ENCODE measurements around the gene ZNF579.
"Not testable (repeated sequence)": the region's sequence is repeated elsewhere in the genome, so short reads cannot be mapped to it uniquely, and the experiment has no call there.

Gene ZNF579

DNA sequence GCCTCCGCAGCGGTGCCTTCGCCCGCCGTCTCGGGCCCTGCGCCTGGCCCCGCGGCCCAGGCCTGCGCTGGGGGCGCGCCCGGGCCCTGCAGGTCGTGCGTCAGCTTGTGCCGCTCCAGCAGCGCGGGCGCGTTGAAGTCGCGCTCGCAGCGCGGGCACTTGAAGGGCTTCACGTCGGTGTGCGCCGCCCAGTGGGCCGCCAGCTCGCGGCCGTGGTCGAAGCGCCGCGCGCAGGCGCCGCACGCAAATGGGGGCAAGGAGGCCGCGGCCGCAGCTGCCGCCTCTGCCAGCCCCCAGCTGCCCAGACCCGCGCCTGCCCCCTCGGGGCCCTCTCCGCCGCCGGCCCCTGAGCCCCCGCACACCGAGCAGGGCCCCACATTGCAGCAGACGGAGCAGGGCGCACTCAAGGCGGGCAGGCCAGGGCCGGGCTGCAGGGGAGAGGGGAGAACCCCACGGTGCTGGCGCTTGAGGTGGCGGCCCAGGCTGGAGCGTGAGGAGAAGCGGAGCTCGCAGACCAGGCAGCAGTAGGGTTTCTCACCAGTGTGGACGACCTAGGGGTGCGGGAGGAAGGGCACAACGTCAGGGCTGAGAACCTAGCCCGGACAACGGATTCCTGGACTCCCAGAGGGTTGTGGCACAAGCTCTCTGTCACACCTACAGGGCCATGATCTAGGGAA is 12.6 kb upstream of the ZNF579 start:
- no peak for DNase-seq

DNA sequence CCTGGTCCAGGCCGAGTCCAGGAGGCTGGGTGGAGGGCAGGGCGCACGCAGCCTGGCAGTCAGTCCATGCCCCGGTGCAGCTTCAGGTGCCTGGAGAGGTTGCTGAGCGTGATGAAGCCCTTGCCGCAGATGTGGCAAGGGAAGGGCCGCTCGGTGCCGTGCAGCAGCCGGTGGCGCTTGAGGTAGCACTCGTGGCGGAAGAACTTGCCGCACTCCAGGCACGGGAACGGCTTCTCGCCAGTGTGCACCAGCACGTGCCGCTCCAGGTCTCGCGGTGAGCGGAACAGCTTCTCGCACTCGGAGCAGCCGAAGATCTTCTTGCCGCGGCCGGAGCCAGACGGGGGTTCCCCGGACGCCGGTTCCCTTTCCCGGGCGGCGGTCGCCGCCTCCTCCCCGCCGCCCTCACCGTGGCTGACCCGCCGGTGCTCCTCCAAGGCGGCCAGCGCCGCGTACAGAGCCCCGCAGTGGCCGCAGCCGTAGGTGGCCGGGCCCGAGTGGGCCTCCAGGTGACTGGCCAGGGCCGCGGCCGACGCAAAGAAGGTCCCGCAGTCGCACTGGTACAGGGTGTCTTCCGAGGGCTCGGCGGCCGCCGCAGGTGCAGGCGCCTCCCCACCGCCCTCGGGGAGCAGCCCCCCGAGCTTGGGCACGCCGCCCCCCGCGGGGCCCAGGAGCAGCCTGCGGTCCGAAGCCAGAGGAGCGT is 11.9 kb upstream of the ZNF579 start:
- no peak for DNase-seq

DNA sequence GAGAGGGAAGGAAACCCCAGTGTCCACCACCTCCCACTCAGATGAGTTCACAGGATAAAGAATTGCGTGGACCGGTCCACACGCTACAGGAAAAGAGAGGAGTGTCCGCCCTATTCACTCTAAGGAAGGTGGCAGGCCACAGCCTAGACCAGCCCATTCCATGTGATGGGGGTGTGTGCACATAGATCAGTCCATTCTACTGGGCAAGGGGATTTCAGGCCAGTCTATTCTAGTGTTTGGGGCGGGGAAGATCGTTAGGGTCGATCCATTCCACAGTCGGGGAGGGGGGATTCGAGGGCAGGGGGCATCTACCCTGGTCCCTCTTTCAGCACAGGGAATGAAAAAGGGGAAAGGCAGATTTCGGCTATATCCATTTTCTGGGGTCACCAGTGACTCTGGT is 10.9 kb upstream of the ZNF579 start:
- no peak for DNase-seq

DNA sequence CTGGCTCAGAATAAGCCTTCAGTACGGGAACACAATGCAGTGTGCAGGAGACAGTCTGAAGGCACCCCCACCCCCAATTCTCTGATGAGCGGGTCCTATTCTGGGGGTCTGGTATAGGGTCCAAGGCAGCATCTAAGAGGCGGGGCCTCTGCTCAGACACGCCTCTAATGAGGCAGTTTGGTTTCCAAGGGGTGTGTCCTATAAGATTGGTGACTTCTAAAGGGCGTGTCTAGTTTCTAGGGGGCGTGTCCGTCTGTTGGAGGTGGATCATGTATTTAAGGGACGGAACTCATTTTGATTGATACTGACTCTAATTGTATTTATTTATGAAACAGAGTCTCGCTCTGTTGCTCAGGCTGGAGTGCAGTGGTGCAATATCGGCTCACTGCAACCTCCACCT is 10.0 kb upstream of the ZNF579 start:
- DNase-seq = no peak

DNA sequence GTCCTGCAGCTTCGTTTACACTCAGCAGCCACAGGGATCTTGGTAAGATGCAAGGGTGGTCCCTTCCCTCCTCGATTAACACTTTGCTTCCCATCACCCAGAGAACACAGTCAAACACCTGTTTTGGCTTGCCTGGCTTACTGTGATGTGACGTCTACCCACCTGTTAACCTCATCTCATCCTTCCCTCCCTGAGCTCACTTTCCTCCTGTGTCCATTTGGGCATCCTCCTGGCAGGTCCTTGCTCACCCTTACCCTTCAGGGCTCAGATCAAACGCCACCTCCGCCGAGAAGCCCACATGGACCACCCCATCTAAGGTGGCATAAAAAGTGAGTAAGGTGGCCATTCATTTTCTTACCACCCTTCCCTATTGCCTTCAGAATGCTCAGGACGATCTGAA is 9.5 kb upstream of the ZNF579 start:
- no peak for DNase-seq

DNA sequence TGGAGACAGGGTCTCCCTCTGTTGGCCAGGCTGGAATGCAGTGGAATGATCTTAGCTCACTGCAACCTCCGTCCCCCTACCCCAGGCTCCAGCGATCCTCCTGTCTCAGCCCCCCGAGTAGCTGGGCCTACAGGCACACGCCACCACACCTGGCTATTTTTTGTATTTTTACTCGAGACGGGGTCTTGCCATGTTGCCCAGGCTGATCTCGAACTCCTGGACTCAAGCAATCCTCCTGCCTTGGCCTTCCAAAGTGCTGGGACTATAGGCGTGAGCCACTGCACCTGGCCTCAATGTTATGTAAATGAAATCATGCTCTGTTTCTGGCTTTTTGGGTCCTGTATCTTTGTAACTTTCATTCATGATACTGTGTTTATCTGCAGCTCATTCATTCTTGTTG is 8.1 kb upstream of the ZNF579 start:
- DNase-seq = no peak

DNA sequence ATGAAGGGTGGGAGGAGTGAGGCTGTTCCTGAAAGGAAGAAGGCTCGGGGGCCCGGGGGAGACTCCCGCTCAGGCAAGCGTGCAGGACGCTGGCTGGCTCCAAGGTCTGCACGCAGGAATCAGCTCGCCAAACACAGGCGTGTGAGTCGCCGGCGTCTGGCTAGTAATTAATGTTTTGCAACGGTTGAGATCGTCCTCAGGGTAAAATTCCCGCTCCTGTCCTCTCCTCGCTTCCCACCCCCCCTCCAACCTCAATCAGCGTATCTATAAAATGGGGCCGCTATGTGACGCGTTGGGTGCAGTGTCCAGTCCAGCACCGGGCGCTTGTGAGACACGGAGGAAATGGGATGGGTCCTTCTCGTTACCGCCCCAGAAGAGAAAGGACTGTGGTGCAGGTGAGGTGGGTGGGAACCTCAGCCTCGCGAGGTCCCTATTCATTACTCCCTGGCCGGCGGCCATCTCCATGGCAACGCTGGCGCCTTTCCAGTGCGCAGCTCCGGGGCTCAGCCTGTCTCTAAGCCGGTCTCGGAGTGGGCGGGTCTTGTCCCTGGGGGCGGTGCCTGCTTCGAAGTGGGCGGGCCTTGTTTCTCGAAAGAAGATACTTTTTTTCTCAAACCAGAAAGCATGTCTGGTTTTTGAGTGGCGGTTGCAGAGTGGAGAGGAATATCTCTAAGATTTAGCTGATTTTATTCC is 6.5 kb upstream of the ZNF579 start:
- peak; percentile 96 for DNase-seq

DNA sequence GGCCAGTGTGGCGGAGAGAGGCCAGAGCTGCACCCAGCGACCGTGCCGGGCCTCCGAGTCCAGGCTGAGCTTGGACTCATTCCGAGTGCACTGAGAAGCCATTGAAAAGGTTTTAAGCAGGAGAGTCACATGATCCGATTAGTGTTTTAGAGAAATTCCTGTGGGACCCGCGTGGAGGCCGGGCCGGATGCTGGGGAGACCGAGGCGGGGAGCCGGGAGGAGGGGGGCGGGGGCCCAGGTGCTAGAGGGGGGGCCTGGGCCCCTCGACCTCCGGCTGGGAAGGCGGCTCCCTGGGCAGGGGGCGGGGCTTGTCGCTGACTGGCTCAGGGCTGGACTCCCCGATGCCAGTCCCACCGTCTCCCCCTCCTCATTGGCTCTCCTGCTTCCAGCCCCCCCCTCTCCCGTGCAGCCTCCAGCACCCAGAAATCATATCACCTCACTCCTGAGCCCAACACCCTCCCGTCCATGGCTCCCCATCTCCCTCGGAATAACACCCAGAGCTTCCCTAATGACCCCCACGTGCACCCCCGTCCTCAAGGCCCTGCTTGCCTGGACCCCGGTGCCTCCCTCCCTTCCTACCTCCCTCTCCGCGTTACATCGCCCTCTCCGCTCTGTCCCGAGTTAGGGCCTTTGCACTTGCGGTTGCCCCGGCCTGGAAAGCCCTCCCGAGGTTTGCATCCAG is 5.2 kb upstream of the ZNF579 start:
- peak; percentile 49 for DNase-seq

DNA sequence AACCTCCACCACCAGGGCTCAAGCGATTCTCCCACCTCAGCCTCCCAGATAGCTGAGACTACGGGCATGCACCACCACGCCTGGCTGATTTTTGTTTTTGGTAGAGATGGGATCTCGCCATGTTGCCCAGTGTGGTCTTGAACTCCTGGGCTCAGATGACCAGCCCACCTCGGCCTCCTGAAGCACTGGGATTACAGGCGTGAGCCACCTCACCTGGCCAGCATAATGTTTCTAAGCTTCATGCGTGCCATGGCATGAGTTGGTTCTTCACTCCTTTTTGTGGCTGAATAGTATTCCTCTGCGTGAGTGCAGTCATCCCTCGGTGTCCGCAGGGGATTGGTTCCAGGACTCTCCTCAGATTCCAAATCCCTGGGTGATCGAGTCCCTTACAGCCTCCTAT is 4.2 kb upstream of the ZNF579 start:
- no peak for DNase-seq

DNA sequence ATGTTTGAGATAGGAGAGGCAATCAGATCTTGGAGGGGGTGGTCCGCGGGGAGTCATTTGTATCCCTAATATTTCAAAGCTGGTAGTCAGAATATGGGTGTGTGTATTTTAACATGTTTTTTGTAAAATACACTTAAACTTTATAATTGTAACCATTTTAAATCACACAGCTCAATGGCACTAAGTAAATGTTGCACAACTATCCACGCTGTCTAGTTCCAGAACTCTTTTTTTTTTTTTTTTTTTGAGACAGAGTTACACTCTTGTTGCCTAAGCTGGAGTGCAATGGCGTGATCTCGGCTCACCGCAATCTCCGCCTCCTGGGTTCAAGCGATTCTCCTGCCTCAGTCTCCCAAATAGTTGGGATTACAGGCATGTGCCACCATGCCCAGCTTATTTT is 3.2 kb upstream of the ZNF579 start:
- DNase-seq = not testable (repeated sequence)

DNA sequence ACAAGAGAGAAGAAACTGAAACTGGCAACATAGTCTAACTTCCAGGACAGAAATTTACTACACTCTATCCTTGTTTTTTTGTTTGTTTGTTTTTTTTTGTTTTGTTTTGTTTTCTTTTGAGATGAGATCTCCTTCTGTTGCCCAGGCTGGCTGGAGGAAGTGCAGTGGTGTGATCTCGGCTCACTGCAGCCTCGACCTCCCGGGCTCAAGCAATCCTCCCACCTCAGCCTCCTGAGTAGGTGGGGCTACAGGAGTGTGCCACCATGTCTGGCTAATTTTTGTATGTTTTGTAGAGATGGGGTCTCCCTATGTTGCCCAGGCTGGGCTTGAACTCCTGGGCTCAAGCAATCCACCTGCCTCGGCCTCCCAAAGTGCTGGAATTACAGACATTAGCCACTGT is 1.6 kb upstream of the ZNF579 start:
- not testable (repeated sequence) for DNase-seq

DNA sequence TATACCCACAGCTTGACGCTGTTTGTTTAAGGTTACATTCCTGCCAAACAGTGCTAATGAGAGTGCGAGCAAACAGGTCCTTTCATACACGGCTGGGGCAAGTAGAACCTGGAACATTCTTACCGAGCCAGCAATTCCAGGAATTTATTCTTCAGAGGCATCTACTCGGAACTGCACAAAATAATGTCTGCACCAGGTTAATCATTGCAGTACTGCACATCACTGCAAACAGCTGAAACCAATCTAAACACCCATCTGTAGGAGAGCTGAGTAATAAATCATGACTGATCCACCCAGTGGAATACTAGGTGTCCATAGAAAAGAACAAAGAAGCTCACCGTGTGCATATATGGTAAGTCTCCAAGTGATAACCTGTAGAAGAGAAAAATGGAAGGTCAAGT is 1.2 kb upstream of the ZNF579 start:
- DNase-seq = no peak

DNA sequence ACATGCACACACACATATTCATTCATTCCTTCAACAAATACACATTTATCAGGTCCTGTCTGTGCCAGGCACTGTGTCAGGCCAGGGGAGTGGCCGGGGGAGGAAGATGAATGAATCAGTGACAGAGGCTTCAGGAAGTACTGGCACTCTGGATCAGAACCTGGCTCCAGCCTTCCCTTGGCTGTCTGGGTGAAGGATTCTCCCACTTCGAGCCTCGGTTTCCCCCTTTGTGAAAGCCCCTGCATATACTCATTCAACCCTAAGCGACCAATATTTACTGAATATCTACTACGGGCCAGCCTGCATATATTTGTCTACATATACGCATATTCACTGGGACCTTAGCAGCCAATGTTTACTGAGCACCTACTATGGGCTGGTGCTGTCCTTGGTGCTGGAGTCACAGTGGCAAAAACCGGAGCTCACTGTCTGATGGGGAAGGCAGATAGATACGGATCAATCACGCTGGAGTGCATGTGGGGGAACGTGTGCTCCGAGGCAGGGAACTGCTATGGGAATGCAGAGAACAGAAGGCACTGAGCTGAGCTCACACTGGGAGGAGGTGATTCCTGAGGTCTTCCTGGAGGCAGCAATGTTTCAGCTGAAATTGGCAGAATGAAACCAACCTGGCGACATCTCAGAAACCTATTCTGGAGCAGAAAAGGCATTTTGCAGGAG is 636 bp upstream of the ZNF579 start:
- DNase-seq = no peak

DNA sequence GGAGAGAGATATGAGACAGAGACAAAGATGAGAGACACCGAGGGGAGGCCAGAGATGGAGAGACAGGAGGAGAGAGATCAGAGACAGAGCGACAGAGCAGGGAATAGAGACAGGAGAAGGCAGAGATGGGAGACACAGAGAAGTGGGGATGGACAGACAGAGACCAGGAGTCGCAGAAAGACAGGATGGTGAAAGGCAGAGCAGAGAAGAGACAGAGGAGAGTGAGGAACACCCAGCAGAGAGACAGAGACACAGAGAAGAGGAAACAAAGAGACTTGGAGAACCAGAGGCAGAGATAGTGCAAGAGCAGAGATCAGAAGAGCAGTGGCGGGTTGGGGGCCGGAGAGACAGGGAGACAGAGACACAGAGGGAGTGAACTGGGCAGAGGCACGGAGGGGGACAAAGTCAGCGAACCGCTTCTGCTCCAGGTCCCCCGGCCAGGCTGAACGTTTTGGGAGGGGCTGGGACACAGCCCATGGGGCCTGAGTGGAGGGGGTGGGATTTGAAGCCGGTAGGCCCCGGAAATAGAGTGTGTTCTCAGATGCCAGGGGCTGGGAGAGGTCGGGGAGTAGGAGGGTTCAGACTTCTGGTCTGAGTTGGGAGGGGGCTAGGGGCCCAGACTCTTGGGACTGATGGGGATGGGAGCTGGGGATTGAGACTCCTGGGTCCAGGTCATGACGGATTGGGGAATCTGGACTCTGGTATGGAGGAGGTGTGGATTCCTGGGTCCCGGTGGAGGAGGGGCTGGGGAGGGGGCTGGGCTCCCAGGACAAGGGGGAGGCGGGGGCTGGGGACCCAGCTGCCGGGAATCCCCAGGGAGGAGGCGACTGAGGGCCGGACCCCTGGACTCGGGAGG is 654 bp downstream of the ZNF579 start:
- no peak for DNase-seq

DNA sequence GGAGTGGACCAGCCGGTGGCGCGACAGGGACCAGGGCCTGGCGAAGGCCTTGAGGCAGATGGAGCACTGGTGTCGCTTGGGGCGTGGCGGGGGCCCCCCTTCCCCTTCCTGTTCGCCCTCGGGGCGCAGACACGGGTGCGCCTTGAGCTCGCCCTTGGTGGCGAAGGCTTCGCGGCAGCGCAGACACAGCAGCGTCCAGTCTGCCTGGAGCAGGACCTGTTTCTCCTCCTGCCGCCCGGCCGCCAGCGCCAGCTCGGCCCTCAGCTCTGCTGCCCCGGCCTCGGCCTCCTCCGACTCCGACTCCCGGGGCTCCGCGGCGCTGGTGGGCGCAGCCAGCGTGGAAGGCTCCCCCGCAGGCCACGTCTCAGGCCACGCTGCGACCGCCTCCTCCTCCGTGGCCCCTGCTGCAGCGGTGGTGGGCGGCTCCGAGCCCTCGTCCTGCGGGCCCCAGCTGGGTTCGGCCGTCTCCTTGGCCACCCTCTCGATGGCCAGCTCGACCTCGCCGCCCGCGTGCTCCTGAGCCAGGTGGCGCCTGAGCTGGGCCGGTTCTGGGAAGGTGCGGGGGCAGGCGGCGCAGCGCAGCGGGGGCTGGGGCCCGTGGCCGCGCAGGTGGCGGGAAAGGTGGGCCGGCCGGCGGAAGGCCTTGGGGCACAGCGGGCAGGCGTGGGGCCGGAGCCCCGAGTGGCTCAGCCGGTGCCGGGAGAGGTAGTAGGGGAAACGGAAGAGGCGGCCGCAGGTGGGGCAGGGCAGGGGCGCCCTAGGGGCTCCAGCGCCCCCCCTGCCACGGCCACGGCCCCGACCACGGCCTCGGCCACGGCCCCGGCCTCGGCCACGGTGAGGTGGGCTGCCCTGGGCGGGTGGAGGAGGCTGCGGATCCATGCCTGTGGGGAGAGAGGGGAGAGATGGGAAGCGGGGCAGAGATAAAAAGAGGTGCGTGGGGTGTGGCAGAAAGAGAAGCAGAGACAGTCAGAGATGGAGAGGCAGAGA is 1.6 kb downstream of the ZNF579 start:
- no peak for DNase-seq

DNA sequence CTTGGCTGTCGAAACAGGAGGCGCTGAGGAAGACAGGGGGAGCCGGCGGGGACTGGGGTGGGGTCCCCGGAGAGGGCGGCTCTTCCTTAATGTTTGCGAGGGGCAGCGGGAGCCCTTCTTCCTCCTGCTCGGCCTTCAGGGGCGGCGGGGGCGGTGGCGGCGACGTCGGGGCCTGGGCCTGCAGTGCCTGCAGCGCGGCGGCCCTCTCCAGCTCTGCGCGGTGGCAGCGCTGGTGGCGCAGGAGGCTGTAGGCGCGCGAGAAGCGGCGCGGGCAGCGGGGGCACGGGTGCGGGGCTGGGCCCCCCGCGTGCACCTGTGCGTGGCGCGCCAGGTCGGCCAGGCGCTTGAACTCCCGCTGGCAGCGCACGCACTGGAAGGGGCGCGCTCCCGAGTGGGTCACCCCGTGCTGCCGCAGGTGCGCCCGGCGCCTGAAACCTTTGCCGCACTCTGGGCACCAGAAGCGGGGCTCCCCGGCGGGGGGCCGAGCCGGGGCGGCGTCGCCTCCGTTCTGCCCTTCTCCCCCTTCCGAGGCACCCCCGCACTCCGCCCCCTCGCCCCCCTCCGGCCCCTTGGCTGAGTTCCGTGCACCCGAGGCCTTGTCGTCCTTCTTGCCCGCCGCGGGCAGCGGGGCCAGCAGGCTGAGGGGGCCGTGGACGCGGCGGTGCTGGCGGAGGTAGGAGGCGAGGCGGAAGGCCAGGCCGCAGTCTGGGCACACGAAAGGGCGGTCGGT is 2.5 kb downstream of the ZNF579 start:
- DNase-seq = no peak

DNA sequence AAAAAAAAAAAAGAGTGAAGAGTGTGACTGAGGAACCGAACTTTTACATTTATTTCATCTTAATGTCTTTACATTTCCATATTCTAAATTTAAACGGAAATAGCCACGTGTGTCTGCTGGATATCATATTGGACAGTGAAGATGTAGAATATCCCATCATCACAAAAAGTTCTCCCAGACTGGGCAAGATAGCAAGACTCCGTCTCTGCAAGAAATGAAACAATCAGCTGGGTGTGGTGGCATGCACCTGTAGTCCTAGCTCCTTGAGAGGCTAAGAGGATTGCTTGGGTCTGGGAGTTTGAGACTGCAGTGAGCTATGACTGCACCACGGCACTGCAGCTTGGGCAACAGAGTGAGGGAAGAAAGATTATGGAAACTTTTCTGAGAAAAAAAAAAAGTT is 3.9 kb downstream of the ZNF579 start:
- DNase-seq = no peak

DNA sequence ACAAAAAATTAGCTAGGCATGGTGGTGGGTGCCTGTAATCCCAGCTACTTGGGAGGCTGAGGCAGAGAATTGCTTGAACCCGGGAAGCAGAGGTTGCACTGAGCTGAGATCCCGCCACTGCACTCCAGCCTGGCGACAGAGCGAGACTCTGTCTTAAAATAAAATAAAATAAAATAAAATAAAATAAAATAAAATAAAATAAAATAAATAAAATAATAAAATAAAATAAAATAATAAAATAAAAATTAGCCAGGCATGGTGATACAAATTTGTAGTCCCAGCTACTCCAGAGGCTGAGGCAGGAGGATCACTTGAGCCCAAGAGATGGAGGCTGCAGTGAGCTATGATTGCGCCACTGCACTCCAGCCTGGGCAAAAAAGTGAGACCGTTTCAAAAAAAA is 6.7 kb downstream of the ZNF579 start:
- not testable (repeated sequence) for DNase-seq

DNA sequence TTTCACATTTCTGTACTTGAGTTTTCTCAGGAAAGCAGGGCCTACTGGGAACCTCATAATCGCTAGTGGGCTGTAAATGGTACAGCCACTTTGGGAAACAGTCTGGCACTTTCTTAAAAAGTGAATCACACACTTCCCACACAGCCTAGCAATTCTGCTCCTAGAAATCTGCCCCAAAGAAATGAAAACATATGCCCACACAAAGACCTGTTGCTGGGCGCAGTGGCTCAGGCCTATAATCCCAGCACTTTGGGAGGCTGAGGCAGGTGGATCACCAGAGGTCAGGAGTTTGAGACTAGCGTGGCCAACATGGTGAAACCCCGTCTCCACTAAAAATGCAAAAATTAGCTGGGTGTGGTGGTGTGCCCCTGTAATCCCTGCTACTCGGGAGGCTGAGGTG is 11.2 kb downstream of the ZNF579 start:
- not testable (repeated sequence) for DNase-seq

DNA sequence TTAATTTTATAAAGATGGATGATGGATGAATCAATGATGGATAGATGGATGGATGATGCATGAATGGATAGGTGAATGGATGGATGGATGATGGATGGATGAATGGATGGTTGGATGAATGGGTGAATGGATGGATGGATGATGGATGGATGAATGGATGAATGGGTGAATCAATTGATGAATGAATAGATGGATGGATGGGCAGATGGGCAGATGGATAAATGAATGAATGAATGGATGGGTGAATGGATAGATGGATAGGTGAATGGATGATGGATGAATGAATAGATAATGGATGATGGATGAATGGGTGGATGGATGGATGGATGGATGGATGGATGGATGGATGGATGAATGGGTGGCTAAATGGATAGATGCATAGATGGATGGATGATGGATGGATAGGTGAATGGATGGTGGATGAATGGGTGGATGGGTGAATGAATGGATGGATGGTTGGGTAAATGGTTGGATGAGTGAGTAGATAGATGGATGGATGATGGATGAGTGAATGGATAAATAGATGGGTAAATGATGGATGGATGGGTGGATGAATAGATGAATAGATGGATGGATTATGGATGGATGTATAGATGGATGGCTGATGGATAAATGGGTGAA is 12.8 kb downstream of the ZNF579 start:
- no peak for DNase-seq

All from activated T-cell treated with anti-CD3 and anti-CD28 coated beads, Interleukin-2, amount 50 U/mL, for 1 hour (primary cell).